GM18508 (cell line): ENCODE results near the gene RXFP1.
"Not testable (repeated sequence)": the region's sequence is repeated elsewhere in the genome, so short reads cannot be mapped to it uniquely, and the experiment has no call there.

Source experiments
- ATAC-seq: cut with Tn5 transposase; IDR thresholded peaks from one replicate; pipeline ENCODE4 v1.9.1; 2021; ENCODE audit warnings: moderate number of reproducible peaks; ENCODE audit not compliant: insufficient read depth, unreplicated experiment

Gene RXFP1

GRCh38 chr4:158605393-158605792, 83.7 kb downstream of the RXFP1 start:
- no peak for ATAC-seq

DNA sequence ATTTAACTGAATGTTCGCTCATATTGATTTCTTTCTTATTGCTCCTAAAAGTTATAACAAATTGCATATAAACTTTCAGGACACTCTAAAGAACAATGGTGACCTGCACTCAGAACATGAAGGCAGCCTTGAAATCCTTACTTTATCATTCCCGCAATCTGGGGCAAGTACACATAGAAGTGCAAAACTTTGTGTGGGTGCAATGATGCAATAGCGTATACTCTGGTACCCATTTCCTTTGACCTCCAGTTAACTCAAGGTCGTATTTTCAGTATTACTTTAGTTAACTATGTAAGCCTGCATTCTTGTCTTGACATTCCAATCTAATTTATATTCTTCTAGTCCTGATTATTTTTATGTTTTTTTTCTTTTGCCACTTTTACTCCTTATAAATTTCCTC, 85.3 kb downstream of the RXFP1 start:
- ATAC-seq: no peak

- ATAC-seq: no peak
Observed at GRCh38 chr4:158609116-158609515, 87.4 kb downstream of the RXFP1 start.

DNA sequence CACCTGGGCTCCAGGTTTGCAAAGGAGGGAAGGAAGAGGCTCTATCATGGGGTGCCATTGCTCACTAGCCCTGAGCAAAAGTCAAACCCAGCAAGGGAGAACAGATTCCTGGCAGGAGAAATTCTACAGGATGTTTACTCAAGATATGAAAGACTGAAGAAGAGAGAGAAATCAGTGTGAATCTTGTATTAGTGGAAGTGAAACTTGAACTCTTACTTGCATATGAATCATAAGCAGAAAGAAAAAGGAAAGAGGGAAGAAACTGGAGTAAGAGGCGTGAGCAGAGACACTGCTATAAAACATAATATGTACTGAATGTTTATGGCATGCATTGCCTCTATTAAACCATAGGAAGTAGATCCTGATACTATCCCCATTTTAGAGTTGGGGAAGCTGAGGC, 89.1 kb downstream of the RXFP1 start:
- ATAC-seq: peak; percentile 93

GRCh38 chr4:158613046-158613445, 91.4 kb downstream of the RXFP1 start:
- ATAC-seq: no peak

DNA sequence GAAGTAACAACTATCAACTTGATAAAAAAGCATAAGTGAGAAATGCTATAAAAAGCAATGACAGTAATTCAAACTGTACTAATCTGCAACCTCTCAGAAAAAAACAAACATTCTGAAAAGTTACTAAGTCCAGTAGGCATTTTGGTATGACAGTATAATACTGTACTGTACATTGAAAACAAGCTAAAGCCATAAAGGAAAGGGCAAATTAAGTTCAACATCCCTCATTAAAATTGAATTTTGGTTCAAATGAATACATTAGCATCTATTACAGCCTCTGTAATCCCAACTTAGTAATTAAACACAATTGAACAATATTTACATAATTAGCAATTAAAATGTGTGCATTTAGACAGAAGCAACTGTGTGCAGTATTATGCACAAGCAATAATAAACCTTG, 96.3 kb downstream of the RXFP1 start:
- ATAC-seq: no peak

GRCh38 chr4:158621729-158622128, 100.0 kb downstream of the RXFP1 start:
- no peak for ATAC-seq

GRCh38 chr4:158622251-158622650, 100.6 kb downstream of the RXFP1 start:
- no peak for ATAC-seq

DNA sequence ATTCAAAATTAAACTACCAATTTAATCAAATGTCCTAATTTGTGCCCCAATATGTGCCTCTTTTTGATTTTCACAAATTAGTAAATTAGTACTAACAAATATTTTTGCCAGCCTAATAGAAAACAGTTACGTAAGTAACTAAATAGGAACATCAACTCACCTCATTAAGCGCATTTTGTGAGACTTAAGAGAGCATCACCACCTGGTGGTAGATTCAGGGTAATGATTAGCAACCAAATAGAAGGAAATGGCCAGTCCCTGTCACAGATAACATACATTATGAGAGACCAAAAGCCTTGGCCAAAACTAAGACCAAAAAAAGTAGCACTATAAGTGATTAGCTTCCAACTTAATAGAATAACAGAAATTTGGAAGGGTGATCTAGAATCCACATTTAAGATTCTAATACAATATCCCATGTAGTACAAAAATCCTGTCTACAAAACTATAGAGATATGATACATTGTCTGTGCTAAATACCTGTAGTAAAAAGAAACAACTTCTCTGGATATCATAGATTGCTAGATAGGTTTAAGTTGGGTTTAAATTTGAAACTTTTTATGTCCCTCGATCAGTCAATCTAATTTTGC, 103.3 kb downstream of the RXFP1 start:
- ATAC-seq: peak; percentile 87

DNA sequence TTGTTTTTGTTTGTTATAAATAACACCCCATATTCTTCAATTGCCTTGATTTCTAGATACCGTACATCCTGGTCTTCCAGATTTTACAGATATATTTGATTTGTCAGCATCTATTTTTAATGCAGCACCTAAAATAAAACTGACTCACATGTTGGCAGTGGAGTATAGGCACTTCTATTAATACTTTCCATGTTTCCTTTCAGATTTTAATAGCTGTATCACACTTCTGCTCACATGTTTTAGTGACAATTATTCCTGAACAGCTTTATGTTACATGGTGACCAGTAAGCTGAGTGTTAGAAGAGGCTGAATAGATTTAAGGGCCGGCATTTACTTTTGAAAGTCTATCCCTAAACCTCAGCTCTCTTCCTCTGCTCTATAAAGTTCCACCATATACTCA, 103.9 kb downstream of the RXFP1 start:
- no peak for ATAC-seq

DNA sequence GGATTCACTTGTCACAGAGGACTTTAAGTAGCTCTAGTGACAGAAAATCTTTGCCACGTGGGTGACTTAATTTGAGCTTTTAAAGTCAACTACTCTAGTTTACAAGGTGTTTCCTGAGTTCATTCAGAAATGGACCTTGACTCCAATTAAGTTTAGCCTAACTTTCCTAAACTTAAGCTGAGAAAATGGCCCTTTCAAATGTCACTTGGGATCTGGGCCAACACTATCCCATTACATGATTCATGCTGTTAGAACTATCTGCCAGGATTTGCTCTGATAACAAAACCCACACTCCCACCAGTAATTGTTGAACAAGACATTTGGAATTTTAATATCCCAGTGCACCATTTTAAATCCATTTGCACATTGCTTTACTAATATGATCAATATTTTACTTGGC, 109.2 kb downstream of the RXFP1 start:
- ATAC-seq: no peak

GRCh38 chr4:158636619-158637018, 114.9 kb downstream of the RXFP1 start:
- ATAC-seq: no peak

- no peak for ATAC-seq
Observed at GRCh38 chr4:158644356-158644755, 122.7 kb downstream of the RXFP1 start.

- no peak for ATAC-seq
Observed at GRCh38 chr4:158644760-158645159, 123.1 kb downstream of the RXFP1 start.

GRCh38 chr4:158649111-158649680, 127.5 kb downstream of the RXFP1 start:
- no peak for ATAC-seq

DNA sequence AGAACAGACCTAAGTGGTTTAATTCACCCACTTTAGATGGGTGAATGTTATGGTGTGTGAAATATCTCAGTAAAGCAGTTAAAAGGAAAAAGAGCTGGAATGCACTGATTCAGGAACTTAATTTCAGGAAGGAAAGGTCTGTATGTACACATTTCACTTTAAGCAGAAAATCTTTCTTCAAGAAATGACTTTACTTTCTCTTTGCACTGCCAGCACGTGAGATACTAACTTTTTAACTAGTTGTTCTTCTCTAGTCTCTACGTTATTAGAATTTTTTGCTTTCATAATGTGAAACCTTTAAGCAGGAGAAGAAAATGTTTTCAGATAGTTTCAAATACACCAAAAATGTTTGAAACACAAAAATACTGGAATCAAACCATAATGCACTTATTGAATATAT, 131.2 kb downstream of the RXFP1 start:
- no peak for ATAC-seq

- ATAC-seq: no peak
Observed at GRCh38 chr4:158656439-158656838, 134.8 kb downstream of the RXFP1 start.

DNA sequence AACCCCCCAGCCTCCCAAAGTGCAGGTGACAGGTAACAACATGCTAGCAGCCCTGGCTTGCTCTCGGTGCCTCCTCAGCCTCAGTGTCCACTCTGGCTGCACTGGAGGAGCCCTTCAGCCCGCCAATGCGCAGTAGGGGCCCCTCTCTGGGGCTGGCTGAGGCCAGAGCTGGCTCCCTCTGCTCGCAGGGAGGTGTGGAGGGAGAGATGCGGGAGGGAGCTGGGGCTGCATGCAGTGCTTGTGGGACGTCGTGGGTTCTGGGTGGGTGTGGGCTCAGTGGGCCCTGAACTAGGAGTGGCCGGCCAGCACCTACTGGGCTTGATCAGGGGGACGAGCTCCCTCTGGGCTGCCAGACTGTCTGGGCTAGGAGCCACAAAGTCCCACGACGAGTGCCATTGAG, 135.6 kb downstream of the RXFP1 start:
- ATAC-seq: no peak

GRCh38 chr4:158663255-158663654, 141.6 kb downstream of the RXFP1 start:
- not testable (repeated sequence) for ATAC-seq

DNA sequence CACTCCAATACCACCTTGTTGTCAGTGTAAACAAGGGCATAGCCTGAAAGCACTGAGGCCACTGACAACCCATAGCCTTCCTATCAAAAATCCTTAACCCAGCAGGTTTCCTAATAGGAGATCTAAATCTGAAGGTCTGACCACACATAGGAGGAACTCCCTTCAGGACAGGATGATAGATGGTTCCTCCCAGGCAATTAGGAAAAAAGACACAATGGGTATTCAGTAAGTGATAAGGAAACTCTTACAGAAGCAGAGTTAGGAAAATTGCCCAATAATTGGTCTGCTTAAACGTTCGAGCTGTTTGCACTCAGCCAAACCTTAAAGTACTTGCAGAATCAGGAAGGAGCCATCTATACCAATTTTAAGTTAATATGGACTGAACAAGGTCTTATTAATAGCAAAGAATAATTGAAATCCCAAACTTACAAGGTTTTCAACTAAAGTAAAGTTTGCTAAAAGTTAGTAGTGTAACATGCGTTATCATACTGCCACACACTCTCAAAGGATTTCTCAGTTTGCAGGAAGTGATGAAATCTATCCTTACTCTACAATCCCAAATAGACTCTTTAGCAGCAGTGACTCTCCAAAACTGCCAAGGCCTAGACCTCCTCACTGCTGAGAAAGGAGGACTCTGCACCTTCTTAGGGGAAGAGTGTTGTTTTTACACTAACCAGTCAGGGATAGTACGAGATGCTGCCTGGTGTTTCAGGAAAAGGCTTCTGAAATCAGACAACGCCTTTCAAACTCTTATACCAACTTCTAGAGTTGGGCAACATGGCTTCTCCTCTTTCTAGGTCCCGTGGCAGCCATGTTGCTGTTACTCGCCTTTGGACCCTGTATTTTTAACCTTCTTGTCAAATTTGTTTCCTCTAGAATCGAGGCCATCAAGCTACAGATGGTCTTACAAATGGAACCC, 142.3 kb downstream of the RXFP1 start:
- not testable (repeated sequence) for ATAC-seq

DNA sequence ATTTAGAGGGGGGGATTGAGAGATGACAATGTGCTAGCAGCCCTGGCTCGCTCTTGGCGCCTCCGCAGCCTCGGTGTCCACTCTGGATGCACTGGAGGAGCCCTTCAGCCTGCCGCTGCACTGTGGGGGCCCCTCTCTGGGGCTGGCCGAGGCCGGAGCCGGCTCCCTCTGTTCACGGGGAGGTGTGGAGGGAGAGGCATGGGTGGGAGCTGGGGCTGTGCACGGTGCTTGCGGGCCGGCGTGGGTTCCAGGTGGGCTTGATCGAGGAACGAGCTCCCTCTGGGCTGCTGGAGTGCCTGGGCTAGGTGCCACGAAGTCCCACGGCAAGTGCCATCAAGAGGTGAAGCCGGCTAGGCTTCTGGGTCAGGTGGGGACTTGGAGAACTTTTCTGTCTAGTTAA, 143.1 kb downstream of the RXFP1 start:
- no peak for ATAC-seq
